KMS-11 (cell line): Measurements from ENCODE around the gene GPR176.

Source experiments
- H2AFZ ChIP-seq: fragments of 200-600 bp; sonication (generic); 2 replicates; pipeline ENCODE4 v1.6.1; 2016; ENCODE audit warnings: antibody characterized with exemption, mixed run types, low read depth
- H3K27ac ChIP-seq: fragments of 200-600 bp; sonication (generic); 2 replicates; pipeline ENCODE4 v1.6.1; 2016; ENCODE audit warnings: mild to moderate bottlenecking, mixed run types
- H3K27me3 ChIP-seq: fragments of 200-600 bp; sonication (generic); 2 replicates; pipeline ENCODE4 v1.6.1; 2017; ENCODE audit warnings: mild to moderate bottlenecking, low read depth, mixed run types, moderate library complexity; ENCODE audit not compliant: insufficient read depth
- H3K36me3 ChIP-seq: fragments of 200-600 bp; sonication (generic); 2 replicates; pipeline ENCODE4 v1.6.1; 2017; ENCODE audit warnings: mild to moderate bottlenecking, mixed run types; ENCODE audit not compliant: insufficient read depth
- H3K4me1 ChIP-seq: fragments of 200-600 bp; sonication (generic); 2 replicates; pipeline ENCODE4 v1.6.1; 2016; ENCODE audit warnings: mild to moderate bottlenecking, low read depth, mixed run types; ENCODE audit not compliant: poor library complexity, severe bottlenecking
- H3K4me2 ChIP-seq: fragments of 200-600 bp; sonication (generic); 2 replicates; pipeline ENCODE4 v1.7.0; 2016; ENCODE audit warnings: mild to moderate bottlenecking, mixed run types
- H3K4me3 ChIP-seq: fragments of 200-600 bp; sonication (generic); IDR thresholded peaks from 2 replicates; pipeline ENCODE4 v1.6.1; 2017; ENCODE audit warnings: low read depth, low read length, mixed read lengths; ENCODE audit not compliant: insufficient read depth
- H3K79me2 ChIP-seq: fragments of 200-600 bp; sonication (generic); 2 replicates; pipeline ENCODE4 v1.6.1; 2016; ENCODE audit warnings: low read depth, mixed run types; ENCODE audit not compliant: insufficient read depth
- H3K9ac ChIP-seq: fragments of 200-600 bp; sonication (generic); 2 replicates; pipeline ENCODE4 v1.6.1; 2016; ENCODE audit warnings: mild to moderate bottlenecking, mixed run types
- H4K20me1 ChIP-seq: fragments of 200-600 bp; sonication (generic); 2 replicates; pipeline ENCODE4 v1.6.1; 2016; ENCODE audit warnings: mild to moderate bottlenecking, mixed run types; ENCODE audit not compliant: insufficient read depth
- CTCF ChIP-seq: fragments of 200-600 bp; sonication (generic); conservative IDR thresholded peaks from 2 replicates; pipeline ENCODE4 v1.6.1; 2017; ENCODE audit warnings: low read depth, mild to moderate bottlenecking, antibody characterized with exemption, low read length, moderate library complexity, mixed read lengths

GPR176 gene

GRCh38 chr15:39856357-39856756, 63.7 kb downstream of the GPR176 start:
- TF ChIP-seq CTCF, result no peak
- Histone ChIP-seq H3K9ac (no peak overlapping the region), H3K36me3 (no peaks in the 10 kb centered on the region), H3K4me3 (no peak overlapping the region), H4K20me1 (no peaks in the 10 kb centered on the region), H3K79me2 (no peaks in the 10 kb centered on the region), H3K4me2 (no peak overlapping the region), H3K27ac (no peak overlapping the region), H3K27me3 (no peaks in the 10 kb centered on the region), H3K4me1 (peaks cover 18% of the 10 kb centered on the region), H2AFZ (no peak overlapping the region)

- H3K79me2 ChIP-seq, result no peaks in the 10 kb centered on the region
- no peak overlapping the region for H3K4me3 ChIP-seq
- H3K27me3 ChIP-seq, result no peaks in the 10 kb centered on the region
- H4K20me1 ChIP-seq, result no peaks in the 10 kb centered on the region
- H3K4me2 ChIP-seq, result no peak overlapping the region
- no peak overlapping the region for H2AFZ ChIP-seq
- H3K9ac ChIP-seq, result no peak overlapping the region
- H3K36me3 ChIP-seq, result no peaks in the 10 kb centered on the region
- peaks cover 17% of the 10 kb centered on the region for H3K4me1 ChIP-seq
- H3K27ac ChIP-seq, result no peak overlapping the region
- no peak for TF ChIP-seq CTCF
Measured at GRCh38 chr15:39855400-39855799, 64.7 kb downstream of the GPR176 start.

GRCh38 chr15:39854161-39854560, 65.9 kb downstream of the GPR176 start:
- Histone ChIP-seq H3K27ac (no peak overlapping the region), H3K9ac (no peak overlapping the region), H3K4me3 (no peak overlapping the region), H3K79me2 (no peaks in the 10 kb centered on the region), H4K20me1 (no peaks in the 10 kb centered on the region), H3K4me1 (peaks cover 5% of the 10 kb centered on the region), H2AFZ (no peak overlapping the region), H3K36me3 (no peaks in the 10 kb centered on the region), H3K4me2 (no peak overlapping the region), H3K27me3 (no peaks in the 10 kb centered on the region)
- no peak for TF ChIP-seq CTCF

- Histone ChIP-seq H3K79me2 (no peaks in the 10 kb centered on the region), H4K20me1 (no peaks in the 10 kb centered on the region), H2AFZ (no peak overlapping the region), H3K36me3 (no peaks in the 10 kb centered on the region), H3K4me3 (no peak overlapping the region), H3K27me3 (no peaks in the 10 kb centered on the region), H3K4me1 (no peaks in the 10 kb centered on the region), H3K4me2 (no peak overlapping the region), H3K9ac (no peak overlapping the region), H3K27ac (no peak overlapping the region)
- TF ChIP-seq CTCF, result no peak
Measured at GRCh38 chr15:39852250-39852649, 67.8 kb downstream of the GPR176 start.
